Fibroblast of the aortic adventitia (primary cell): ENCODE data around the gene SSMEM1. TPM values are rescaled to one million over a fixed set of nuclear protein-coding genes. Genes with fewer than 3 reads are reported as not detected.
A peak's percentile ranks its signal among the peaks of the same experiment; 100 is the strongest.
"Not testable (repeated sequence)": the region's sequence is repeated elsewhere in the genome, so short reads cannot be mapped to it uniquely, and the experiment has no call there.

Source experiments
- DNase-seq: peaks from one replicate; pipeline ENCODE4 v3.0.0-alpha.2; 2010; ENCODE audit warnings: low read depth
- H3K4me3 ChIP-seq: 2 replicates; pipeline ENCODE4 v1.5.1; 2011; ENCODE audit warnings: low read depth, mild to moderate bottlenecking, control low read depth, low read length, moderate library complexity
- CTCF ChIP-seq: IDR thresholded peaks from 2 replicates; pipeline ENCODE4 v1.5.1; 2011; ENCODE audit warnings: mild to moderate bottlenecking, low read length, control low read depth, inconsistent platforms; ENCODE audit not compliant: insufficient read depth
- total RNA-seq: library from RNA; depleted of rRNA; stranded (reverse); fragments of >200 nt; gene quantifications from 2 replicates; pipeline ENCODE4 v1.2.3, GENCODE V29; 2012; ENCODE audit warnings: low replicate concordance

SSMEM1 gene
- total RNA-seq, 1 donor: not detected

GRCh38 chr7:130242198-130243014, 34.7 kb downstream of the SSMEM1 start:
- peak; percentile 91 for TF ChIP-seq CTCF

GRCh38 chr7:130243486-130243885, 35.8 kb downstream of the SSMEM1 start:
- peak; percentile 66 for DNase-seq
- not testable (repeated sequence) for H3K4me3 ChIP-seq

More at GRCh38 chr7:130242198-130243014, 34.7 kb downstream of the SSMEM1 start:
- no peak overlapping the region for H3K4me3 ChIP-seq
- peak; percentile 53 for DNase-seq

GRCh38 chr7:130246491-130246890, 38.8 kb downstream of the SSMEM1 start:
- DNase-seq, H3K4me3 ChIP-seq: not testable (repeated sequence)

GRCh38 chr7:130248842-130249241, 41.2 kb downstream of the SSMEM1 start:
- not testable (repeated sequence) for DNase-seq

GRCh38 chr7:130249626-130250025, 42.0 kb downstream of the SSMEM1 start:
- DNase-seq, H3K4me3 ChIP-seq: not testable (repeated sequence)

More at GRCh38 chr7:130248842-130249241, 41.2 kb downstream of the SSMEM1 start:
- not testable (repeated sequence) for H3K4me3 ChIP-seq

GRCh38 chr7:130254555-130254954, 46.9 kb downstream of the SSMEM1 start:
- TF ChIP-seq CTCF: no peak
- no peak for DNase-seq

GRCh38 chr7:130256704-130257103, 49.0 kb downstream of the SSMEM1 start:
- no peak for TF ChIP-seq CTCF
- no peak for DNase-seq
- H3K4me3 ChIP-seq: no peak overlapping the region

More at GRCh38 chr7:130254555-130254954, 46.9 kb downstream of the SSMEM1 start:
- H3K4me3 ChIP-seq: no peak overlapping the region

GRCh38 chr7:130258494-130259078, 50.9 kb downstream of the SSMEM1 start:
- TF ChIP-seq CTCF: no peak
- DNase-seq: no peak
- no peak overlapping the region for H3K4me3 ChIP-seq

- H3K4me3 ChIP-seq: no peak overlapping the region
- no peak for TF ChIP-seq CTCF
- DNase-seq: no peak
These were observed 54.8 kb downstream of the SSMEM1 start for GRCh38 chr7:130262448-130262847.
